HG02678 (cell line): ENCODE measurements around the gene KRT25.
"Not testable (repeated sequence)": the region's sequence is repeated elsewhere in the genome, so short reads cannot be mapped to it uniquely, and the experiment has no call there.

ENCODE experiments used
- ATAC-seq: cut with Tn5 transposase; IDR thresholded peaks from one replicate; pipeline ENCODE4 v1.9.1; 2021; ENCODE audit warnings: mild to moderate bottlenecking, moderate library complexity; ENCODE audit not compliant: unreplicated experiment

KRT25 gene

DNA sequence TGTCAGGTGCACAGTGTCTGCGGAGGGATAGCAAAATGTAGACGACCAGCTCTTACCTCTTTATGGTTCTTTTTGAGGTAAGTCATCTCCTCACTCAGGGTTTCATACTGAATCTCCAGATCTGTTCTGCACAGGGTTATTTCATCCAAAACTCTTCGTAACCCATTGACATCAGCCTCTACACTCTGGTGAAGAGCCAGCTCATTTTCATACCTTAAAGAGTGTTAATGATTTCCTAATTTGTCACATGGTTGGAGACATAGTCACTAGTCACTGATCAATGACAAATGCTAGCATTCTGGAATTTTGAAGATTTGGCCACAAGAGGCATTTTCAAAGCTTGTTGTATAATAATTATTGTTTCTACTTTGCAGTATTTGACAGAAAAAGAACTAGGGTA is 1.3 kb downstream of the KRT25 start:
- no peak for ATAC-seq

- ATAC-seq: no peak
Measured at GRCh38 chr17:40751065-40751464, 4.1 kb downstream of the KRT25 start.

GRCh38 chr17:40750391-40750790 is 4.7 kb downstream of the KRT25 start:
- no peak for ATAC-seq

DNA sequence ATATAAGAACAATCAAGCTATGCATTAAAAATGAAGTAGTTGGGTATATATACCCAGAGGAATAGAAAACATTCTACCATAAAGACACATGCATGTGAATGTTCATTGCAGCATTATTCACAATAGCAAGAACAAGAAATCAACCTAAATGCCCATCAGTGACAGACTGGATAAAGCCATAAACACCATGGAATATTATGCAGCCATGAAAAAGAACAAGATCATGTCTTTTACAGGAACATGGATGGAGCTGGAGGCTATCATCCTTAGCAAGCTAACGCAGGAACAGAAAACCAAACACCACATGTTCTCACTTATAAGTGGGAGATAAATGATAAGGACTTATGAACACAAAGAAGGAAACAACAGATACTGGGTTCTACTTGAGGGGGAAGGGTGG is 6.5 kb downstream of the KRT25 start:
- not testable (repeated sequence) for ATAC-seq

DNA sequence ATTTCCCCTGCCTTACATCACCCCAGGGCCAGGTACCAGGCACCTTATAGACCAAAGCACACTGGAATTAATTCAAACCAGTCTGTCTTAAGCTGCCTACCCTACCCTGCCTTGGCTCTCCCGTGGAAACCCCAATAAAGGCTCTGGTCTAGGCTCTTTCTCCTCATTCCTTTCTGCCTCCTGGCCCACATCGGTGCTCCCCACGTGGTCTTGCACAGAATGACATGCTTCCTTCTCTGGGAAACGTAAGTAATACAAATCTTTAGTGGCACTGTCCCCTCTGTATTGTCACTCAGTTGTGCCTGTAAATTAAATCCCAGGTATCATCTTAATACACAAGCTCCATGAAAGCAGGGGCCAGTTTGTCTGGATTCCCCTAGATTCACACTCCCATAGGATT is 16.6 kb downstream of the KRT25 start:
- no peak for ATAC-seq

- ATAC-seq: no peak
Measured at GRCh38 chr17:40735016-40735415, 20.1 kb downstream of the KRT25 start.

DNA sequence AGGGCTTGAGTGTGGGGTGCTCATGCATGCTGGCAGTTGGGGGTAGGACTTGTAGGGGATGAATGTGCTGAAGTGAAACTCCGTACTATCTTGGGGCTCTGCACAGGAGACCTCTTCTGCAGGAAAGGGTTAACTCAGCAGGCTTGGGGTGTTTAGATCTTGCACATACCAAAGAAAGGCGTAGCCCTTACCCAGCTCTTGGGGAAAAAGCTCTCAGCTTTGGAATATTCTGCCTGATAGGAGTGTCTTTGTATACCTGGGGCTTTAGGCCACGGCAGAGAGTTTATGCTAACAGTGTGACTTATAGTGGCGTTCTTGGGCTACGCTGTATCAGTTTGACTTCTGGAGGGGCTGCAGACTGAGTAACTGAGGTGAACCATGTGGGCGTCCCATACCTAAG is 21.1 kb downstream of the KRT25 start:
- ATAC-seq: no peak

GRCh38 chr17:40730970-40731369 is 24.2 kb downstream of the KRT25 start:
- no peak for ATAC-seq

DNA sequence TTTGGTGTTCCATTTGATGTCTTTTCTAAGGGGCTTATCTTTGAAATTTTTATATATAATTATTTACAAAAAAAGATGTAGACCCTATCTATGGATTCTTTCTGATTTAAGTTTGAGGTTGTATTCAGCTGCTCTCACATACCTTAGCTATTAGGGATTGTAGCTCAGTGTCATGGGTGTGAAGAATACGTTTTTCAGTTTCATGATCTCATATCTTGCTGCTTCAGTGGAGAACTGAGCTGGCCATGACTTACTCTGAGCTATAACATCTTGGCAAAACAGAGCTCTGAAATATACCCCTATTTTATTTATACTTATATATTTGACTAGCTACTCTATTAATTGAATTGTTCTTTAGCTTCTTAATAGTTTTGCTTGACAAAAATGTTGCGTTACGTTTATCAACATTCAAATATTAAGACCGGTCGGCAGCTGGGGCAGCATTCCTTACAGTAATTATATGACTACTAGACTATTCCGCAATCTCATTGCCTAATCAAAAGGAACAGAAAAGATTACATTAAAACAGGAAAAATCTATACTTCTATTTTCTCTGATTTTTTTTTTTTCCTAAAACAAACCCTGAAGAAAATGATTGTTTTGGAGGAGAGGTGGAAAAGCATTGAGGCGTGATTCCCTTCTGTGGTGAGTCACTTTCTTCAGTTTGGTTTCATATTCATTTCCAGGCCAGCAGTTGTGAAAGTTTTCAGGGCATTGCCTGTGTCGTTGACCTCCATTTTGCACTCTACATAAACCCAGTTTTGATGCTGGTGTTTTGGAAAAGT is 27.5 kb downstream of the KRT25 start:
- ATAC-seq: no peak

GRCh38 chr17:40726919-40727318 is 28.2 kb downstream of the KRT25 start:
- no peak for ATAC-seq

GRCh38 chr17:40724656-40725055 is 30.5 kb downstream of the KRT25 start:
- no peak for ATAC-seq

- no peak for ATAC-seq
Measured at GRCh38 chr17:40722241-40722640, 32.9 kb downstream of the KRT25 start.

- ATAC-seq: no peak
Measured at GRCh38 chr17:40720899-40721298, 34.2 kb downstream of the KRT25 start.

GRCh38 chr17:40718930-40719329 is 36.2 kb downstream of the KRT25 start:
- ATAC-seq: no peak

GRCh38 chr17:40717776-40718175 is 37.4 kb downstream of the KRT25 start:
- no peak for ATAC-seq

GRCh38 chr17:40714473-40714872 is 40.7 kb downstream of the KRT25 start:
- no peak for ATAC-seq

- ATAC-seq: no peak
Measured at GRCh38 chr17:40707745-40708144, 47.4 kb downstream of the KRT25 start.

DNA sequence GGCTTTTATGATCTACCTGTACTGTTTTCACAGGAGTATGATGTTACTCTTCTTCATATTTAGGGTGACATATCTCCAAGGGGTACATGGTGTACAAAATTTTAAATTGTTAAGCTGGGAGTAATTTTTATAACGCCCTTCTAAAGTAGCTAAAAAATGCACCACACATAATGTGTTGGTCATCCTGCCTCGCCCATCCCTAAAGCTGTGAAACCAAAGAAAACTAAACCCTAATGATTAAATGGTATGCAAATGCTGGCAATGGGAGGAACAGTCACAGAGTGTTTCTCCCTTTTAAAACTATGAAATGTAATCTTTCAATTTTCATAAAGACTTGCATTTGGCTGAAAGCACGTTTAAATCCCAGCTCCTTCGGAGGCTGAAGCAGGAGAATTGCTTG is 49.5 kb downstream of the KRT25 start:
- ATAC-seq: no peak

DNA sequence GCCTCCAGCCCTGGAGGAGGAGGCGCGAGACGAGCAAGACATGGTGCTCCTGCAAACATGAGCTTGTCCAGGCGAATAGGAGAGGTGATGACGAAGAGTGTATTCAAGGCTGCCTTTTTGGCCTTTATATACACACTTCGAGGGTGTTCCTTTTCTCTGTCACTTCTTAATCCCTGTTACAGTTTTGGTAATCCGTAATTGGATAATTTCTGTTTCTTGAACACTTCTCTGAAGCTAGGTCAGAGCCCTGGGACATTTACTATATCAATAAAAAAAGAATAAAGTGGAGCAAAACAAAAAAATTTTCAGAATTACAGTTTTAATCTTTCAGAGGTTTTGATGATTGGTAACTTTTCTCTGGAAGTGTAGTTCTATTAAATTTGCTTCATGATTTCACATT is 51.5 kb downstream of the KRT25 start, which contains the start of gene KRT24:
Gene KRT24, minus strand, starts transcription at position 101 of the 400 bp plus-strand sequence. Its CDS starts 59 bp downstream, at position 42.
- no peak for ATAC-seq

GRCh38 chr17:40702271-40702670 is 52.9 kb downstream of the KRT25 start:
- no peak for ATAC-seq

GRCh38 chr17:40699853-40700252 is 55.3 kb downstream of the KRT25 start:
- no peak for ATAC-seq

DNA sequence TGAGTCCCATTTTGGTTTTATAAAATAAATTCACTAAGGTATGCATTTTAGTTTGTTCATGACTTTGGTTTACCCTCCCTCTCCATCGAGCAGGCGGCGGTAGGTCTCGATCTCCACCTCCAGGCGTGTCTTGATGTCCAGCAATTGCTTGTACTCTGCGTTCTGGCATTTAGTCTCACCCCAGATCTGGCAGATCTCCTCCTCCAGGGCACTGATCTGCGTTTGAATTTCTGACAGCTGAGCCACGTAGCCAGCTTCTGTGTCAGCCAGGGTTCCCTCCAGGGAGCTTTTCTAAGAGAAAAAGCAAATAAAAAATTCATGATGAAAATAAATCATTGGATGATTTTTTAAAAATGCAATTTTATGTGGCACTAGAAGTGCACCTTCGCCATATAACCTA is 55.8 kb downstream of the KRT25 start:
- no peak for ATAC-seq
